Midbrain (tissue), 1 donor: ENCODE measurements around the gene TFDP1.
"Not testable (repeated sequence)": the region's sequence is repeated elsewhere in the genome, so short reads cannot be mapped to it uniquely, and the experiment has no call there.

Experiments used
- DNase-seq: peaks from one replicate; lab custom pipeline; 2025; lab: John Stamatoyannopoulos, UW

The TFDP1 gene

GRCh38 chr13:113618455-113618854 is 33.9 kb downstream of the TFDP1 start:
- DNase-seq = no peak

GRCh38 chr13:113620036-113620796 is 35.7 kb downstream of the TFDP1 start:
- no peak for DNase-seq

- DNase-seq = no peak
Measured at GRCh38 chr13:113621046-113621445, 36.5 kb downstream of the TFDP1 start.

GRCh38 chr13:113621498-113621897 is 36.9 kb downstream of the TFDP1 start:
- peak; percentile 9 for DNase-seq

GRCh38 chr13:113621986-113622550 is 37.5 kb downstream of the TFDP1 start:
- not testable (repeated sequence) for DNase-seq

GRCh38 chr13:113622791-113623490 is 38.4 kb downstream of the TFDP1 start:
- DNase-seq = no peak

GRCh38 chr13:113623491-113624234 is 39.1 kb downstream of the TFDP1 start:
- DNase-seq = no peak

- no peak for DNase-seq
Measured at GRCh38 chr13:113624235-113624587, 39.7 kb downstream of the TFDP1 start.

GRCh38 chr13:113624640-113625304 is 40.2 kb downstream of the TFDP1 start:
- DNase-seq = not testable (repeated sequence)

GRCh38 chr13:113625965-113626721 is 41.6 kb downstream of the TFDP1 start:
- no peak for DNase-seq

GRCh38 chr13:113627136-113627535 is 42.6 kb downstream of the TFDP1 start:
- no peak for DNase-seq

- no peak for DNase-seq
Measured at GRCh38 chr13:113628291-113629270, 44.0 kb downstream of the TFDP1 start.

GRCh38 chr13:113629866-113630265 is 45.3 kb downstream of the TFDP1 start:
- DNase-seq = no peak

GRCh38 chr13:113630296-113630695 is 45.7 kb downstream of the TFDP1 start:
- DNase-seq = no peak

- no peak for DNase-seq
Measured at GRCh38 chr13:113630804-113631203, 46.3 kb downstream of the TFDP1 start.

- no peak for DNase-seq
Measured at GRCh38 chr13:113631341-113632095, 47.0 kb downstream of the TFDP1 start.

GRCh38 chr13:113632706-113633484 is 48.3 kb downstream of the TFDP1 start:
- no peak for DNase-seq

- DNase-seq = no peak
Measured at GRCh38 chr13:113633485-113633873, 48.9 kb downstream of the TFDP1 start.
